Uterus (tissue), 2 donors: ENCODE data around the gene ADRA2C.
"Not testable (repeated sequence)": the region's sequence is repeated elsewhere in the genome, so short reads cannot be mapped to it uniquely, and the experiment has no call there.

ENCODE experiments used
- POLR2A ChIP-seq, 2 donors: fragments of 450-650 bp; IDR thresholded peaks; one replicate each; pipeline ENCODE4 v1.6.1; 2016; ENCODE audit warnings: antibody characterized with exemption in 2 of 2, mild to moderate bottlenecking in 1 of 2, moderate library complexity in 1 of 2
- TF ChIP-seq, protein P1 (sequence below), 4 experiments: fragments of 200-600 bp in 2 of 4; fragments of 450-650 bp in 2 of 4; sonication (generic) in 2 of 4; IDR thresholded peaks; one replicate each; pipeline ENCODE4 v1.5.1; 2016 to 2019; ENCODE audit warnings: antibody characterized with exemption in 4 of 4, mild to moderate bottlenecking in 2 of 4, moderate library complexity in 1 of 4

DNA sequence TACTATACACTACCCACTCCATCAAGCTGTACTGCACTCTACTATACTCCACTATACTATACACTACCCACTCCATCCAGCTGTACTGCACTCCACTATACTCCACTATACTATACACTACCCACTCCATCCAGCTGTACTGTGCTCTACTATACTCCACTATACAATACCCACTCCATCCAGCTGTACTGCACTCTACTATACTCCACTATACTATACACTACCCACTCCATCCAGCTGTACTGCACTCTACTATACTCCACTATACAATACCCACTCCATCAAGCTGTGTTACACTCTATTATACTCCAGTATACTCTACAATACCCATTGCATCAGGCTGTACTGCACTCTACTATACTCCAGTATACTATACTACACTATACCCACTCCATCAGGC is 48.7 kb downstream of the ADRA2C start:
- TF ChIP-seq, protein P1, sequence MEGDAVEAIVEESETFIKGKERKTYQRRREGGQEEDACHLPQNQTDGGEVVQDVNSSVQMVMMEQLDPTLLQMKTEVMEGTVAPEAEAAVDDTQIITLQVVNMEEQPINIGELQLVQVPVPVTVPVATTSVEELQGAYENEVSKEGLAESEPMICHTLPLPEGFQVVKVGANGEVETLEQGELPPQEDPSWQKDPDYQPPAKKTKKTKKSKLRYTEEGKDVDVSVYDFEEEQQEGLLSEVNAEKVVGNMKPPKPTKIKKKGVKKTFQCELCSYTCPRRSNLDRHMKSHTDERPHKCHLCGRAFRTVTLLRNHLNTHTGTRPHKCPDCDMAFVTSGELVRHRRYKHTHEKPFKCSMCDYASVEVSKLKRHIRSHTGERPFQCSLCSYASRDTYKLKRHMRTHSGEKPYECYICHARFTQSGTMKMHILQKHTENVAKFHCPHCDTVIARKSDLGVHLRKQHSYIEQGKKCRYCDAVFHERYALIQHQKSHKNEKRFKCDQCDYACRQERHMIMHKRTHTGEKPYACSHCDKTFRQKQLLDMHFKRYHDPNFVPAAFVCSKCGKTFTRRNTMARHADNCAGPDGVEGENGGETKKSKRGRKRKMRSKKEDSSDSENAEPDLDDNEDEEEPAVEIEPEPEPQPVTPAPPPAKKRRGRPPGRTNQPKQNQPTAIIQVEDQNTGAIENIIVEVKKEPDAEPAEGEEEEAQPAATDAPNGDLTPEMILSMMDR (IDR thresholded peaks at IDR 0.05) = not testable (repeated sequence)
- TF ChIP-seq POLR2A (IDR thresholded peaks at IDR 0.05) = not testable (repeated sequence)
